HepG2 (cell line): ENCODE results near the gene ACSS1. TPM values are rescaled to one million over a fixed set of nuclear protein-coding genes. Genes with fewer than 3 reads are reported as not detected.

Source experiments
- ATAC-seq: fragments of 200-7000 bp; cut with Tn5 transposase; 3 replicates; pipeline ENCODE4 v1.9.1; 2020; ENCODE audit warnings: mild to moderate bottlenecking, moderate library complexity
- BruUV-seq: library from RNA; stranded (reverse); fragments of 400-500 nt; replicated peaks from 2 replicates; lab custom pipeline; 2021; lab: Mats Ljungman, UMichigan
- CTCF ChIA-PET: fragments of 300-600 bp; formaldehyde crosslinking; extraction: SDS; loops from one replicate; lab custom pipeline; 2021; ENCODE audit warnings: low total read pairs, inconsistent platforms, low intra/inter-chr PET ratio; lab: Yijun Ruan, JAX
- POLR2A ChIA-PET: fragments of 350-600 bp; sonication (Branson Sonifier 250); formaldehyde crosslinking; loops from one replicate; lab custom pipeline; 2020; ENCODE audit warnings: antibody characterized with exemption, inconsistent platforms; lab: Yijun Ruan, JAX
- DNase-seq: peaks from one replicate; pipeline ENCODE4 v3.0.0-alpha.2; 2015; ENCODE audit warnings: low spot score
- FAIRE-seq: peaks from 3 replicates; lab custom pipeline; 2011; peaks lifted over from hg19 to GRCh38; lab: Jason Lieb, UNC
- H2AFZ ChIP-seq: one replicate; pipeline ENCODE4 v1.6.1; 2011; ENCODE audit warnings: low read length, inconsistent platforms
- H3K27ac ChIP-seq: fragments of 300-600 bp; 3 replicates; pipeline ENCODE4 v1.8.0; 2011; ENCODE audit warnings: mixed run types, mild to moderate bottlenecking, mixed read lengths, low read length, inconsistent platforms; ENCODE audit not compliant: insufficient read depth; ENCODE audit errors: extremely low read length
- H3K27me3 ChIP-seq, 2 experiments: fragments of 200-600 bp in 1 of 2; 2 replicates in 1 of 2; 3 replicates in 1 of 2; pipeline versions ENCODE4 v1.6.0 to v1.8.0; 2011; ENCODE audit warnings: low read length in 2 of 2, mild to moderate bottlenecking in 2 of 2, moderate library complexity in 2 of 2, inconsistent platforms in 1 of 2; ENCODE audit not compliant: insufficient read depth in 2 of 2, control insufficient read depth in 1 of 2
- H3K36me3 ChIP-seq, 2 experiments: fragments of 200-600 bp in 1 of 2; replicated peaks in 1 of 2; 2 replicates in 1 of 2; 3 replicates in 1 of 2; pipeline versions ENCODE4 v1.5.1 to v1.8.0; 2011; ENCODE audit warnings: low read length in 2 of 2, inconsistent platforms in 1 of 2; ENCODE audit not compliant: insufficient read depth in 2 of 2, control insufficient read depth in 1 of 2
- H3K4me1 ChIP-seq: 2 replicates; pipeline ENCODE4 v1.5.1; 2012; ENCODE audit warnings: low read length, inconsistent platforms; ENCODE audit not compliant: insufficient read depth
- H3K4me2 ChIP-seq: 2 replicates; pipeline ENCODE4 v1.6.0; 2011; ENCODE audit warnings: low read depth, low read length, inconsistent platforms
- H3K4me3 ChIP-seq, 3 experiments: fragments of 200-600 bp in 1 of 3; sonication (generic), shearing (Covaris generic) in 1 of 3; replicated peaks in 1 of 3; 2 replicates each; pipeline ENCODE4 v1.5.1; 2011 to 2016; ENCODE audit warnings: low read length in 3 of 3, inconsistent platforms in 2 of 3, low read depth in 2 of 3, mild to moderate bottlenecking in 2 of 3, control low read depth in 1 of 3, mixed read lengths in 1 of 3; ENCODE audit not compliant: insufficient read depth in 1 of 3
- H3K79me2 ChIP-seq: one replicate; pipeline ENCODE4 v1.6.1; 2011; ENCODE audit warnings: low read length, inconsistent platforms; ENCODE audit not compliant: insufficient read depth
- H3K9ac ChIP-seq: 2 replicates; pipeline ENCODE4 v1.6.0; 2011; ENCODE audit warnings: mild to moderate bottlenecking, low read depth, low read length, inconsistent platforms; ENCODE audit not compliant: insufficient read depth
- H3K9me3 ChIP-seq: 2 replicates; pipeline ENCODE4 v1.5.1; 2012; ENCODE audit warnings: mild to moderate bottlenecking, low read length
- H4K20me1 ChIP-seq: 2 replicates; pipeline ENCODE4 v1.6.0; 2011; ENCODE audit warnings: inconsistent platforms, mild to moderate bottlenecking, low read length, moderate library complexity; ENCODE audit not compliant: insufficient read depth
- ASH2L ChIP-seq: fragments of 300-600, 200-600 bp; sonication (generic); IDR thresholded peaks from 2 replicates; pipeline ENCODE4 v1.7.0; 2017; ENCODE audit warnings: low read depth, mild to moderate bottlenecking, moderate library complexity, mixed read lengths, low read length; ENCODE audit not compliant: insufficient read length
- CHD2 ChIP-seq: IDR thresholded peaks from 2 replicates; pipeline ENCODE4 v1.6.1; 2011; ENCODE audit warnings: low read depth, low read length, improper control_type of control experiment
- E2F1 ChIP-seq: sonication (generic); formaldehyde crosslinking; IDR thresholded peaks from 2 replicates; pipeline ENCODE4 v1.5.0; 2020; ENCODE audit warnings: missing genetic modification reagents
- PCBP2 ChIP-seq: fragments of 200-400 bp; formaldehyde crosslinking; optimal IDR thresholded peaks from 2 replicates; pipeline ENCODE3; 2018; ENCODE audit warnings: low read length, low read depth; ENCODE audit not compliant: poor library complexity, severe bottlenecking
- SP4 ChIP-seq: sonication (generic); formaldehyde crosslinking; IDR thresholded peaks from 2 replicates; pipeline ENCODE4 v1.8.1; 2023; ENCODE audit warnings: mild to moderate bottlenecking, missing genetic modification reagents
- ZNF570 ChIP-seq: sonication (generic); formaldehyde crosslinking; IDR thresholded peaks from 2 replicates; pipeline ENCODE4 v1.4.0; 2020; ENCODE audit warnings: mild to moderate bottlenecking, missing genetic modification reagents, borderline replicate concordance
- WGBS: methylation state at CpG from one replicate; pipeline ENCODE4 v1.1.6; 2017; ENCODE audit warnings: low lambda C conversion rate; 5-methylcytosine and 5-hydroxymethylcytosine counted together
- in situ Hi-C: cut with HindIII; loops from 2 replicates; pipeline ENCODE4 v1.10.0; 2017; ENCODE audit warnings: low pct_unique_long_range_greater_than_20kb; ENCODE audit not compliant: extremely low pct_ligation_motif_present
- intact Hi-C: fragments of 100-400 bp; cut with micrococcal nuclease; formaldehyde crosslinking; loops from one replicate; pipeline ENCODE4 v1.10.0; 2022; ENCODE audit not compliant: unreplicated experiment
- polyA plus RNA-seq, 8 experiments: library from polyadenylated mRNA; depleted of rRNA in 3 of 8; stranded (reverse) in 7 of 8; unstranded in 1 of 8; fragments of >200 nt; fragmentation: Illumina TruSeq in 4 of 8; extraction: Trizol in 4 of 8; gene quantifications; 2 replicates each; pipeline versions ENCODE4 v1.2.1 to v1.2.3, GENCODE V29; 2011 to 2016; ENCODE audit warnings: low read depth in 4 of 8, missing spikeins in 1 of 8, mixed read lengths in 1 of 8; ENCODE audit not compliant: insufficient read depth in 1 of 8
- total RNA-seq, 5 experiments: library from RNA; depleted of rRNA; stranded (reverse); fragments of >200 nt; fragmentation: Illumina TruSeq; extraction: Trizol; gene quantifications; 2 replicates each; pipeline ENCODE4 v1.2.3, GENCODE V29; 2016; ENCODE audit warnings: low read depth in 1 of 5
- TF ChIP-seq, protein P1 (sequence below): sonication (generic); formaldehyde crosslinking; IDR thresholded peaks from 2 replicates; pipeline ENCODE4 v1.4.0; 2020; ENCODE audit warnings: missing genetic modification reagents

Gene ACSS1
- total and polyA plus RNA-seq, 2 of the 13 experiments (the other 11 are each of a cell fraction or from before 2014, with no cell fraction given): 15.2 to 41.6 TPM

- no peak for FAIRE-seq
- Histone ChIP-seq H3K79me2 (peaks cover 62% of the 10 kb centered on the region), H3K36me3 (peaks cover 6 to 32% of the 10 kb centered on the region in 2 experiments; a peak in 4 of 5 replicates), H2AFZ (no peak overlapping the region), H3K27ac (no peak overlapping the region), H3K4me2 (no peak overlapping the region), H3K4me3 (no peak overlapping the region), H3K9me3 (no peaks in the 10 kb centered on the region), H3K27me3 (no peaks in the 10 kb centered on the region), H3K4me1 (peaks cover 74% of the 10 kb centered on the region), H3K9ac (no peak overlapping the region), H4K20me1 (peaks cover 4% of the 10 kb centered on the region; the same call in 1 of the 2 replicates)
- ChIA-PET POLR2A (no interaction called here), CTCF (no interaction called here)
- BruUV-seq: no TSS peak
- no peak for DNase-seq
- in situ Hi-C loops (no loop called here), intact Hi-C loops (no loop called here)
- no peak for ATAC-seq
- 72% methylated on average over 6 of the region's 6 CpGs for WGBS
- TF ChIP-seq SP4 (peak; percentile 23; the same call in 1 of the 2 replicates), ZNF570 (CRISPR knock-in tag) (no peak)
These were observed 72.1 kb downstream of the ACSS1 start for GRCh38 chr20:24985802-24986201.

DNA sequence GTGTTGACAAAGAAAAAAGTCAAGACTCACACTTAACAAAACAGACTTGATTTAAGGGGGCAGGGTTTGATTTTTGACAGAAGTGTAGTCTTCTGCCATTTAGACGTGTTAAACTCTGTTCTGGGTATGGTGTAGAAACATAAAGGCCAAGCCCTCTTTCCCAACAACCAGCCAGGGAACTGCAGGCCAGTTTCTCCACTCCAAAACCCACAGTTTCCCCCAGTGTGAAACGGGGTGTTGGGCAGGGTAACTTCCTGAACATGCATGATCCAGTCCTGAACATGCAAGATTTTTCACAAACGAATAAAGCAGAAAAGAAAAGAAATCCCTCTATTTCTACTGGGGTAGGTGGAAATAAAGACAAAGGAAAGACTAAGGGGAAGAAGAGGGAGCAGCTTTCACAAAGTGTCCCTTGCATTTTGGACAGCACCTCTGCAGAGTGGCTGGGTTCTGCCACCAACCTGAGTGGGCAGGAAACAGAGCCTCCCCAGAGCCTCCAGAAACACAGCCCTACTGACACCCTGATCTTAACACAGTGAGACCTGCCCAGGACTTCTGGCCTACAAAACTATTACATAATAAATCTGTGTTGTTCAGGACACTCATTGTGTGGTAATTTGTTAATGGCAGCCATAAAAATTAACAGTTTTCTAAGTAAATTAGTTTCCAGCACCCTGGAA is 72.8 kb downstream of the ACSS1 start:
- BruUV-seq: no TSS peak
- ChIA-PET POLR2A (no interaction called here), CTCF (no interaction called here)
- H4K20me1 ChIP-seq: peaks cover 4% of the 10 kb centered on the region; the same call in 1 of the 2 replicates
- ATAC-seq (no peak), DNase-seq (no peak), FAIRE-seq (no peak)
- H3K36me3 ChIP-seq: peaks cover 10 to 39% of the 10 kb centered on the region in 2 experiments; a peak in 4 of 5 replicates
- 83% methylated on average over 3 of the region's 3 CpGs for WGBS
- peaks cover 55% of the 10 kb centered on the region for H3K79me2 ChIP-seq
- no peak overlapping the region for H3K9ac ChIP-seq
- H3K4me2 ChIP-seq: no peak overlapping the region
- no peak overlapping the region for H3K4me3 ChIP-seq
- no peak overlapping the region for H3K27ac ChIP-seq
- H3K9me3 ChIP-seq: no peaks in the 10 kb centered on the region
- intact Hi-C loops (no loop called here), in situ Hi-C loops (no loop called here)
- TF ChIP-seq ASH2L: no peak
- TF ChIP-seq E2F1 (CRISPR knock-in tag): no peak
- no peak for TF ChIP-seq PCBP2
- TF ChIP-seq, protein P1, sequence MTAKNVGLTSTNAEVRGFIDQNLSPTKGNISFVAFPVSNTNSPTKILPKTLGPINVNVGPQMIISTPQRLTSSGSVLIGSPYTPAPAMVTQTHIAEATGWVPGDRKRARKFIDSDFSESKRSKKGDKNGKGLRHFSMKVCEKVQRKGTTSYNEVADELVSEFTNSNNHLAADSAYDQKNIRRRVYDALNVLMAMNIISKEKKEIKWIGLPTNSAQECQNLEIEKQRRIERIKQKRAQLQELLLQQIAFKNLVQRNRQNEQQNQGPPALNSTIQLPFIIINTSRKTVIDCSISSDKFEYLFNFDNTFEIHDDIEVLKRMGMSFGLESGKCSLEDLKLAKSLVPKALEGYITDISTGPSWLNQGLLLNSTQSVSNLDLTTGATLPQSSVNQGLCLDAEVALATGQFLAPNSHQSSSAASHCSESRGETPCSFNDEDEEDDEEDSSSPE: no peak
- TF ChIP-seq CHD2: no peak
- H3K4me1 ChIP-seq: peaks cover 67% of the 10 kb centered on the region
- no peaks in the 10 kb centered on the region for H3K27me3 ChIP-seq
- no peak overlapping the region for H2AFZ ChIP-seq
